ENCODE data around the gene CACUL1. TPM values are rescaled to one million over a fixed set of nuclear protein-coding genes. Genes with fewer than 3 reads are reported as not detected.

Gene CACUL1
- total and polyA plus RNA-seq, 2 donors from 2014 or later: 5.3 to 39.3 TPM

DNA sequence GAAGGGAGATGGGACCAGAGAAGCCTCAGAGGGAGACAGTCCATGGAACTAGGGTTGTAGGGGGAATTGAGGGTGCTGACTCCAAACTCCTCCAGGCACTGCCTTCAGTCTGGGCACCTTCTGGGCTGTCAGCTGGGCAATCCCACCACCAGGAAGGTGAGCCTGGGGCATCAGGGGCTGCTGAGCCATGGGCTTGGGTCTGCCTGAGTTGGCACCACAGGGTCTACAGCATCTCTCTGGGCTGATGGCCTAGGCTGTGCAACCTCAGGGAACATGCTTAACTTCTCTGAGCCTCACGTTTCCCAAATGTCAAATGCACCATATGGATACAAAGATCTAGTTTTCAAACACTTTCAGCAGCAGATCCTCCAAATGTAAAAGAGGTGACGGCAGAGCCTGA, 112.5 kb downstream of the CACUL1 start:
- DNase-seq: no peak
- no peak overlapping the region for H3K9ac ChIP-seq (ENCODE audit: low read length in 3 of 3)
- no peaks in the 10 kb centered on the region for H3K27me3 ChIP-seq (ENCODE audit: control insufficient read depth, insufficient read depth, low read length)
- peaks cover 0 to 3% (median 0%) of the 10 kb centered on the region in 3 donors for H3K9me3 ChIP-seq (ENCODE audit: control insufficient read depth in 2 of 3, insufficient read depth in 1 of 3, low read length in 3 of 3)
- no peak overlapping the region for H3K27ac ChIP-seq (ENCODE audit: low read depth in 2 of 2, low read length in 2 of 2)
- intact Hi-C loops (cut with DNase I): no loop called here
- TF ChIP-seq, protein P1, sequence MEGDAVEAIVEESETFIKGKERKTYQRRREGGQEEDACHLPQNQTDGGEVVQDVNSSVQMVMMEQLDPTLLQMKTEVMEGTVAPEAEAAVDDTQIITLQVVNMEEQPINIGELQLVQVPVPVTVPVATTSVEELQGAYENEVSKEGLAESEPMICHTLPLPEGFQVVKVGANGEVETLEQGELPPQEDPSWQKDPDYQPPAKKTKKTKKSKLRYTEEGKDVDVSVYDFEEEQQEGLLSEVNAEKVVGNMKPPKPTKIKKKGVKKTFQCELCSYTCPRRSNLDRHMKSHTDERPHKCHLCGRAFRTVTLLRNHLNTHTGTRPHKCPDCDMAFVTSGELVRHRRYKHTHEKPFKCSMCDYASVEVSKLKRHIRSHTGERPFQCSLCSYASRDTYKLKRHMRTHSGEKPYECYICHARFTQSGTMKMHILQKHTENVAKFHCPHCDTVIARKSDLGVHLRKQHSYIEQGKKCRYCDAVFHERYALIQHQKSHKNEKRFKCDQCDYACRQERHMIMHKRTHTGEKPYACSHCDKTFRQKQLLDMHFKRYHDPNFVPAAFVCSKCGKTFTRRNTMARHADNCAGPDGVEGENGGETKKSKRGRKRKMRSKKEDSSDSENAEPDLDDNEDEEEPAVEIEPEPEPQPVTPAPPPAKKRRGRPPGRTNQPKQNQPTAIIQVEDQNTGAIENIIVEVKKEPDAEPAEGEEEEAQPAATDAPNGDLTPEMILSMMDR (IDR thresholded peaks at IDR 0.05; ENCODE audit: borderline replicate concordance, extremely low read depth, insufficient read depth): no peak
- H3K4me1 ChIP-seq (ENCODE audit: control insufficient read depth in 2 of 3, insufficient read depth in 2 of 3, low read depth in 1 of 3, low read length in 3 of 3): no peaks in the 10 kb centered on the region
- no peak overlapping the region for H3K4me3 ChIP-seq (ENCODE audit: low read length in 3 of 3)
- H3K36me3 ChIP-seq (ENCODE audit: control insufficient read depth in 2 of 3, insufficient read depth in 3 of 3, low read length in 3 of 3): no peaks in the 10 kb centered on the region
- FAIRE-seq: no peak

DNA sequence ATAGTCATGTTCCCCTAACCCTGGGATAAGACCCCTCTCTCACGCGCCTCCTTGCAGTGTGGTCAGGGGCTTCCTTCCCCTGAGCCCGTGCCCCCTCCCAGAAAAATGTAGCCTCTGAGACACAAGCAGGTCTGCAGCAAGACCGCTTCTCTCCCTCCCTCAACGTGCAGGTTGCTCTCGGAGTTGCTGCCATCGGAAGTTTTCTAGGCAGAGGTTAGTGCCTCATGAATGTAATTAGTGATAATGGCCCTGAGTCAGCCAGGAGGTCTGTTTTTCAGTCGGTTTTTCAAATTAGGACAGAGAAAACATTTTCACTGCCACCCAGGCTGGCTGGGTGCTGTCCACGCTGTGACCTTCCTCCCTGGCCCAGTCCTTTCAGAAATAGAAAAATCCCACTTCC, 116.1 kb downstream of the CACUL1 start:
- FAIRE-seq: no peak
- intact Hi-C loops (cut with DNase I): no loop called here
- TF ChIP-seq, protein P1 (IDR thresholded peaks at IDR 0.05; ENCODE audit: borderline replicate concordance, extremely low read depth, insufficient read depth): no peak

DNA sequence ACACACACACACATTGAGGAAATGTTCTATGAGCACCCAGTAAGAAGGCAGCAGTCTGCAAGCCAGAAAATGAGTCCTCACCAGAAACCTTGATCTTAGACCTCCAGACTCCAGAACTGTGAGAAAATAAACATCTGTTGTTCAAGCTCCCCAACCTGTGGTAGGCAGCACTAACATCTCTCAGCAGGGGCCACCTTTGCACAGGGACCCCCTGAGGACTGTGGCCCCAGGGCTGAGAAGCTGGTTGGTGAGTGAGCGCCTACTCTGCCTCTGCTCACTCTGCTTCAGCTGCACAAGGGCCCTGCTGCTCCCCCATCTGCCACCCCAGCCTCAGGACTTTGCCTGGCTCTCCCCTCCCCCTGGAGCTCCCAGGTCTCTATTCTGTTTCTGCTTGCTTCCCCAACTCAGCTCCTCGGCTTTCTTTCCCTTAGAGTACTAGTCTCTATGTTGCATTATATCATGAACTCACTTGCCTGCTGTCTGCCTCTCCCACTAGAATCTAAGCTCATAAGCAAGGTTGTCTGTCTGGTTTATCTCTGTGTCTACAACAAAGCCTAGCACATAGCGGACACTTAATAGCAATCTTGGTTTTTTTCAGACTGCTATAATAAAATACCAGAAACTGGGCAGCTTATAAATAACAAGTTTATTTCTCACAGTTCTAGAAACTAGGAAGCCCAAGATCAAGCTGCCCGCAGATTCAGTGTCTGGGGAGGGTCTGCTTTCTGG, 118.9 kb downstream of the CACUL1 start:
- H3K27me3 ChIP-seq (ENCODE audit: control insufficient read depth, insufficient read depth, low read length): no peaks in the 10 kb centered on the region
- no peak for FAIRE-seq
- intact Hi-C loops (cut with DNase I): no loop called here
- H3K27ac ChIP-seq (ENCODE audit: low read depth in 2 of 2, low read length in 2 of 2): no peak overlapping the region
- no peak overlapping the region for H3K4me3 ChIP-seq (ENCODE audit: low read length in 3 of 3)
- no peak for DNase-seq
- peaks cover 0 to 3% (median 0%) of the 10 kb centered on the region in 3 donors for H3K9me3 ChIP-seq (ENCODE audit: control insufficient read depth in 2 of 3, insufficient read depth in 1 of 3, low read length in 3 of 3)
- TF ChIP-seq, protein P1 (IDR thresholded peaks at IDR 0.05; ENCODE audit: borderline replicate concordance, extremely low read depth, insufficient read depth): no peak
- H3K36me3 ChIP-seq (ENCODE audit: control insufficient read depth in 2 of 3, insufficient read depth in 3 of 3, low read length in 3 of 3): no peaks in the 10 kb centered on the region
- H3K4me1 ChIP-seq (ENCODE audit: control insufficient read depth in 2 of 3, insufficient read depth in 2 of 3, low read depth in 1 of 3, low read length in 3 of 3): no peaks in the 10 kb centered on the region
- H3K9ac ChIP-seq (ENCODE audit: low read length in 3 of 3): no peak overlapping the region

More for the DNA sequence above, 116.1 kb downstream of the CACUL1 start:
- H3K9ac ChIP-seq (ENCODE audit: low read length in 3 of 3): no peak overlapping the region
- no peaks in the 10 kb centered on the region for H3K4me1 ChIP-seq (ENCODE audit: control insufficient read depth in 2 of 3, insufficient read depth in 2 of 3, low read depth in 1 of 3, low read length in 3 of 3)
- H3K4me3 ChIP-seq (ENCODE audit: low read length in 3 of 3): no peak overlapping the region
- H3K9me3 ChIP-seq (ENCODE audit: control insufficient read depth in 2 of 3, insufficient read depth in 1 of 3, low read length in 3 of 3): peaks cover 0 to 3% (median 0%) of the 10 kb centered on the region in 3 donors
- H3K27me3 ChIP-seq (ENCODE audit: control insufficient read depth, insufficient read depth, low read length): no peaks in the 10 kb centered on the region
- no peak overlapping the region for H3K27ac ChIP-seq (ENCODE audit: low read depth in 2 of 2, low read length in 2 of 2)
- H3K36me3 ChIP-seq (ENCODE audit: control insufficient read depth in 2 of 3, insufficient read depth in 3 of 3, low read length in 3 of 3): no peaks in the 10 kb centered on the region
- no peak for DNase-seq
